ENCODE results near the gene SNED1. TPM values are rescaled to one million over a fixed set of nuclear protein-coding genes. Genes with fewer than 3 reads are reported as not detected.

Gene SNED1
- total and polyA plus RNA-seq, 2 experiments from 2014 or later, result 1.5 to 2.8 TPM

DNA sequence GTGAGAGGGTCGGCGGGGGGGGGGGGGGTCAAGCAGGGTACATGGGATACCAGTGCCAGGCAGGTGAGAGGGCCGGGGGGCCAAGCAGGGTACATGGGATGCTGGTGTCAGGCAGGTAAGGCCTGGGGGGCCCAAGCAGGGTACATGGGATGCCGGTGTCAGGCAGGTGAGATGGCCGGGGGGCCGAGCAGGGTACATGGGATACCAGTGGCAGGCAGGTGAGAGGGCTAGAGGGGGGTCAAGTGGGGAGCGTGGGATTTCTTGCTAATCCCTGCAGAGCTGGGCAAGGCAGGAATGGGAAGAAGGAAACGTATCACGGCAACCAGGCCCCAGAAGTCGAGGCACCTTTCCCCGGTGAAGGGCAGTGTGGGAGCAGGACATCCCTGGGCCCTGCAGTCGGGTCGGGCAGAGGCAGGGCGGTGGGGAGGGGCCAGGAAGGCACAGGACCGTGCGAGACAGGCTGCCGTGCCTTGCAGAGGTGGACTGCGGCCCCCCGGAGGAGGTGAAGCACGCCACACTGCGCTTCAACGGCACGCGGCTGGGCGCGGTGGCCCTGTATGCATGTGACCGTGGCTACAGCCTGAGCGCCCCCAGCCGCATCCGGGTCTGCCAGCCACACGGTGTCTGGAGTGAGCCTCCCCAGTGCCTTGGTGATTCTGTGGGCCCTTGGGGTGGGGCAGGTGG lies 54.4 kb downstream of the SNED1 start:
- DNase-seq (ENCODE audit: low spot score), result no peak

More for the DNA sequence above, 54.4 kb downstream of the SNED1 start:
- H3K9me3 Mint-ChIP-seq, result no peaks in the 10 kb centered on the region
- Histone ChIP-seq H4K20me1 (replicated peaks; ENCODE audit: insufficient read depth) (0 out of 2 replicates have a peak, but pooled peaks cover 2% of the 10 kb centered on the region), H2AFZ (no peak overlapping the region), H3K27ac (ENCODE audit: low read depth) (no peak overlapping the region), H3K4me1 (ENCODE audit: insufficient read depth) (no peaks in the 10 kb centered on the region), H3K4me3 (no peak overlapping the region), H3K27me3 (ENCODE audit: insufficient read depth) (no peaks in the 10 kb centered on the region), H3K9me2 (ENCODE audit: insufficient read depth) (no peaks in the 10 kb centered on the region), H3K36me3 (ENCODE audit: insufficient read depth) (no peaks in the 10 kb centered on the region), H3K4me2 (no peak overlapping the region), H3K79me2 (replicated peaks; ENCODE audit: insufficient read depth) (no peaks in the 10 kb centered on the region), H3F3A (replicated peaks; ENCODE audit: low read depth) (no peaks in the 10 kb centered on the region)
- no peak overlapping the region for H3K4me3 Mint-ChIP-seq
- H3K4me1 Mint-ChIP-seq, result no peaks in the 10 kb centered on the region
- TF ChIP-seq ZNF331 (CRISPR knock-in tag; IDR thresholded peaks at IDR 0.05; ENCODE audit: low read depth) (no peak), CREB1 (CRISPR knock-in tag; IDR thresholded peaks at IDR 0.05; ENCODE audit: low read depth) (no peak), STAT1 (IDR thresholded peaks at IDR 0.05; ENCODE audit: unreplicated experiment) (no peak), NANOG (IDR thresholded peaks at IDR 0.05; ENCODE audit: borderline replicate concordance) (no peak), ZNF462 (CRISPR knock-in tag; IDR thresholded peaks at IDR 0.05) (no peak)
- H3K27me3 Mint-ChIP-seq (ENCODE audit: insufficient read depth, low read depth, poor library complexity), result peaks cover 2% of the 10 kb centered on the region
- H3K27ac Mint-ChIP-seq, result no peak overlapping the region
- peak; percentile 14; the same call in 1 of the 3 replicates for ATAC-seq
- no peaks in the 10 kb centered on the region for H3K36me3 Mint-ChIP-seq (ENCODE audit: low read depth)

Measured in GM23338 (cell line).